HEK293 (cell line): ENCODE results near the gene ZNF546.

Source experiments
- BCL11A ChIP-seq: fragments of 450-650 bp; formaldehyde crosslinking; IDR thresholded peaks from 2 replicates; pipeline ENCODE4 v1.5.1; 2016; ENCODE audit warnings: low read depth, missing biosample characterization, missing genetic modification characterization
- BCL6B ChIP-seq: fragments of 450-650 bp; formaldehyde crosslinking; IDR thresholded peaks from 2 replicates; pipeline ENCODE4 v1.5.1; 2017; ENCODE audit warnings: missing biosample characterization, missing genetic modification characterization
- EGR2 ChIP-seq: fragments of 450-650 bp; formaldehyde crosslinking; IDR thresholded peaks from 2 replicates; pipeline ENCODE4 v1.5.1; 2016; ENCODE audit warnings: low read depth, missing biosample characterization, missing genetic modification characterization
- FEZF1 ChIP-seq: fragments of 450-650 bp; formaldehyde crosslinking; IDR thresholded peaks from 2 replicates; pipeline ENCODE4 v1.5.1; 2016; ENCODE audit warnings: missing biosample characterization, missing genetic modification characterization
- GLIS2 ChIP-seq: fragments of 450-650 bp; formaldehyde crosslinking; IDR thresholded peaks from 2 replicates; pipeline ENCODE4 v1.5.1; 2016; ENCODE audit warnings: missing biosample characterization, missing genetic modification characterization
- PRDM1 ChIP-seq: fragments of 450-650 bp; formaldehyde crosslinking; IDR thresholded peaks from 2 replicates; pipeline ENCODE4; 2016; ENCODE audit warnings: missing biosample characterization, missing genetic modification characterization
- SCRT2 ChIP-seq: fragments of 450-650 bp; formaldehyde crosslinking; IDR thresholded peaks from 2 replicates; pipeline ENCODE4 v1.5.1; 2016; ENCODE audit warnings: missing biosample characterization, missing genetic modification characterization
- TCF7L2 ChIP-seq: IDR thresholded peaks from 2 replicates; pipeline ENCODE4 v1.6.1; 2011; ENCODE audit warnings: low read depth, mild to moderate bottlenecking, inconsistent platforms, low read length, moderate library complexity, borderline replicate concordance
- YY2 ChIP-seq: fragments of 450-650 bp; formaldehyde crosslinking; IDR thresholded peaks from 2 replicates; pipeline ENCODE4 v1.5.1; 2016; ENCODE audit warnings: missing biosample characterization, missing genetic modification characterization
- ZFP3 ChIP-seq: fragments of 450-650 bp; formaldehyde crosslinking; IDR thresholded peaks from 2 replicates; pipeline ENCODE4 v1.5.1; 2016; ENCODE audit warnings: low read depth, missing biosample characterization, missing genetic modification characterization
- ZNF10 ChIP-seq: fragments of 450-650 bp; formaldehyde crosslinking; IDR thresholded peaks from 2 replicates; pipeline ENCODE4 v1.5.1; 2017; ENCODE audit warnings: missing biosample characterization, missing genetic modification characterization
- ZNF114 ChIP-seq: fragments of 450-650 bp; formaldehyde crosslinking; IDR thresholded peaks from 2 replicates; pipeline ENCODE4 v1.5.0; 2017; ENCODE audit warnings: missing biosample characterization, missing genetic modification characterization
- ZNF132 ChIP-seq: fragments of 450-650 bp; formaldehyde crosslinking; IDR thresholded peaks from 2 replicates; pipeline ENCODE4 v1.5.1; 2017; ENCODE audit warnings: missing biosample characterization, missing genetic modification characterization, borderline replicate concordance
- ZNF184 ChIP-seq: fragments of 450-650 bp; IDR thresholded peaks from 2 replicates; pipeline ENCODE4 v1.5.1; 2018; ENCODE audit warnings: missing biosample characterization, mild to moderate bottlenecking, missing genetic modification characterization
- ZNF2 ChIP-seq: fragments of 450-650 bp; formaldehyde crosslinking; IDR thresholded peaks from 2 replicates; pipeline ENCODE4 v1.5.1; 2016; ENCODE audit warnings: missing biosample characterization, missing genetic modification characterization
- ZNF335 ChIP-seq: fragments of 450-650 bp; formaldehyde crosslinking; conservative IDR thresholded peaks from 2 replicates; pipeline ENCODE4 v1.5.1; 2016; ENCODE audit warnings: missing biosample characterization, missing genetic modification characterization
- ZNF37A ChIP-seq: fragments of 450-650 bp; IDR thresholded peaks from 2 replicates; pipeline ENCODE4 v1.5.1; 2018; ENCODE audit warnings: missing biosample characterization, missing genetic modification characterization
- ZNF501 ChIP-seq: fragments of 450-650 bp; formaldehyde crosslinking; IDR thresholded peaks from 2 replicates; pipeline ENCODE4 v1.5.1; 2016; ENCODE audit warnings: missing biosample characterization, missing genetic modification characterization
- ZNF600 ChIP-seq: fragments of 450-650 bp; formaldehyde crosslinking; IDR thresholded peaks from 2 replicates; pipeline ENCODE4 v1.5.1; 2016; ENCODE audit warnings: missing biosample characterization, missing genetic modification characterization
- ZNF704 ChIP-seq: fragments of 450-650 bp; formaldehyde crosslinking; IDR thresholded peaks from 2 replicates; pipeline ENCODE4 v1.5.1; 2016; ENCODE audit warnings: missing biosample characterization, missing genetic modification characterization
- ZNF747 ChIP-seq: fragments of 450-650 bp; formaldehyde crosslinking; IDR thresholded peaks from 2 replicates; pipeline ENCODE4 v1.5.1; 2016; ENCODE audit warnings: missing biosample characterization, missing genetic modification characterization
- ZNF777 ChIP-seq: fragments of 450-650 bp; formaldehyde crosslinking; IDR thresholded peaks from 2 replicates; pipeline ENCODE4 v1.5.1; 2017; ENCODE audit warnings: missing biosample characterization, missing genetic modification characterization, borderline replicate concordance
- ZNF837 ChIP-seq: fragments of 450-650 bp; formaldehyde crosslinking; IDR thresholded peaks from 2 replicates; pipeline ENCODE4 v1.5.1; 2016; ENCODE audit warnings: missing biosample characterization, missing genetic modification characterization
- TF ChIP-seq, protein P1 (sequence below): fragments of 450-650 bp; formaldehyde crosslinking; IDR thresholded peaks from 2 replicates; pipeline ENCODE4 v1.5.0; 2017; ENCODE audit warnings: missing biosample characterization, missing genetic modification characterization, borderline replicate concordance
- TF ChIP-seq, protein P2 (sequence below): fragments of 450-650 bp; formaldehyde crosslinking; optimal IDR thresholded peaks from 2 replicates; pipeline ENCODE3; 2016; ENCODE audit warnings: missing biosample characterization, mild to moderate bottlenecking, missing genetic modification characterization
- TF ChIP-seq, protein P3 (sequence below): fragments of 450-650 bp; formaldehyde crosslinking; IDR thresholded peaks from 2 replicates; pipeline ENCODE4 v1.5.1; 2016; ENCODE audit warnings: missing biosample characterization, missing genetic modification characterization
- TF ChIP-seq, protein P4 (sequence below): fragments of 450-650 bp; formaldehyde crosslinking; IDR thresholded peaks from 2 replicates; pipeline ENCODE4 v1.5.1; 2016; ENCODE audit warnings: missing biosample characterization, missing genetic modification characterization
- TF ChIP-seq, protein P5 (sequence below): fragments of 450-650 bp; formaldehyde crosslinking; IDR thresholded peaks from 2 replicates; pipeline ENCODE4 v1.5.1; 2016; ENCODE audit warnings: missing biosample characterization, missing genetic modification characterization, borderline replicate concordance

The ZNF546 gene

DNA sequence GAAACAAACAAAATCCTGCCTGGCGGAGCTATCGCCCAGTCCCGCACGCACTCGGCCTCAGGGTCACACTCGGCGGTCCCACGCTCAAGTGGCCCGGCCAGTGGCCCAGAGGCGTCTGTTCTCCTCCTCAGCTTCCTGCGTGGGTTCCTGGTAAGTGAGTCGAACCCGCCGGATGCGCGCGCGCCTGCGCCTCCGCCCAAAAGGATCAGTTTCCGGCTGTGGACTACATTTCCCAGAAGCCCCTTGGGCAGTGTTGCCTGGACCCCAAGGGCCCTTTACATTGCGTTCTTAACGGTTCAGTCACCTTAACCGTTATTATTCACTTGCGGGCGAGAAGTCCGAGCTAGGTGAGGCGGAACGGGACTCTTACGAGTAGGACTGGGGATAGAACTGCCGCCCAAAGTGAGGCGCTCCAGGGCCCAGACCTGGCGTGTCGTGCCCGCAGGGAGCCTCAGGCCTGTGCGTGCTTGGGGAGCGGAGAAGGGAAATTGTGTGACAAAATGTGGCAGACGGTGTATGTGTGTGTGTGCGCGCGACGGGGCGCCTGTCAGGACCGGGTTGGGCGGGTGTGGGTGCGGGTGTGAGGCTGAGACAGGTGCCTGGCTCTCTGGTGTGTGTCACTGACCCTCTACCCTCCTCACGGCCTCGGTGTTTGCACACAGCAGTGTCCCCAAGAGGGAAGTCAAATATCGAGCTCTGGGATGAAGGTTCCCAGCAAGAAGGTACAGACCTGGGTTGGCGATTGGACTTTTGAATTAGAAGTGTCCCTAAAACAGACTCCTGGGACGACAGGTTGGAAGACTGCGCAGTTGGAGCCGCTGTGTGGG is at the start of gene ZNF546 (continued):
- no peak for TF ChIP-seq ZNF37A
- no peak for TF ChIP-seq ZNF132 (tag by site-specific recombination)
- TF ChIP-seq ZNF335 (tag by site-specific recombination), result peak; percentile 100
- TF ChIP-seq ZNF747 (tag by site-specific recombination), result no peak
- TF ChIP-seq, protein P1, sequence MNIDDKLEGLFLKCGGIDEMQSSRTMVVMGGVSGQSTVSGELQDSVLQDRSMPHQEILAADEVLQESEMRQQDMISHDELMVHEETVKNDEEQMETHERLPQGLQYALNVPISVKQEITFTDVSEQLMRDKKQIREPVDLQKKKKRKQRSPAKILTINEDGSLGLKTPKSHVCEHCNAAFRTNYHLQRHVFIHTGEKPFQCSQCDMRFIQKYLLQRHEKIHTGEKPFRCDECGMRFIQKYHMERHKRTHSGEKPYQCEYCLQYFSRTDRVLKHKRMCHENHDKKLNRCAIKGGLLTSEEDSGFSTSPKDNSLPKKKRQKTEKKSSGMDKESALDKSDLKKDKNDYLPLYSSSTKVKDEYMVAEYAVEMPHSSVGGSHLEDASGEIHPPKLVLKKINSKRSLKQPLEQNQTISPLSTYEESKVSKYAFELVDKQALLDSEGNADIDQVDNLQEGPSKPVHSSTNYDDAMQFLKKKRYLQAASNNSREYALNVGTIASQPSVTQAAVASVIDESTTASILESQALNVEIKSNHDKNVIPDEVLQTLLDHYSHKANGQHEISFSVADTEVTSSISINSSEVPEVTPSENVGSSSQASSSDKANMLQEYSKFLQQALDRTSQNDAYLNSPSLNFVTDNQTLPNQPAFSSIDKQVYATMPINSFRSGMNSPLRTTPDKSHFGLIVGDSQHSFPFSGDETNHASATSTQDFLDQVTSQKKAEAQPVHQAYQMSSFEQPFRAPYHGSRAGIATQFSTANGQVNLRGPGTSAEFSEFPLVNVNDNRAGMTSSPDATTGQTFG (tag by site-specific recombination), result peak; percentile 74; the same call in 1 of the 2 replicates
- TF ChIP-seq ZNF2, result peak; percentile 86
- peak; percentile 65 for TF ChIP-seq SCRT2 (tag by site-specific recombination)
- no peak for TF ChIP-seq ZNF184 (tag by site-specific recombination)
- 0 out of 2 replicates have a peak, but pooled peaks have one; percentile 15 for TF ChIP-seq FEZF1 (tag by site-specific recombination)
- TF ChIP-seq, protein P2, sequence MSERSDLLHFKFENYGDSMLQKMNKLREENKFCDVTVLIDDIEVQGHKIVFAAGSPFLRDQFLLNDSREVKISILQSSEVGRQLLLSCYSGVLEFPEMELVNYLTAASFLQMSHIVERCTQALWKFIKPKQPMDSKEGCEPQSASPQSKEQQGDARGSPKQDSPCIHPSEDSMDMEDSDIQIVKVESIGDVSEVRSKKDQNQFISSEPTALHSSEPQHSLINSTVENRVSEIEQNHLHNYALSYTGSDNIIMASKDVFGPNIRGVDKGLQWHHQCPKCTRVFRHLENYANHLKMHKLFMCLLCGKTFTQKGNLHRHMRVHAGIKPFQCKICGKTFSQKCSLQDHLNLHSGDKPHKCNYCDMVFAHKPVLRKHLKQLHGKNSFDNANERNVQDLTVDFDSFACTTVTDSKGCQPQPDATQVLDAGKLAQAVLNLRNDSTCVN (tag by site-specific recombination), result peak; percentile 93
- TF ChIP-seq, protein P3, sequence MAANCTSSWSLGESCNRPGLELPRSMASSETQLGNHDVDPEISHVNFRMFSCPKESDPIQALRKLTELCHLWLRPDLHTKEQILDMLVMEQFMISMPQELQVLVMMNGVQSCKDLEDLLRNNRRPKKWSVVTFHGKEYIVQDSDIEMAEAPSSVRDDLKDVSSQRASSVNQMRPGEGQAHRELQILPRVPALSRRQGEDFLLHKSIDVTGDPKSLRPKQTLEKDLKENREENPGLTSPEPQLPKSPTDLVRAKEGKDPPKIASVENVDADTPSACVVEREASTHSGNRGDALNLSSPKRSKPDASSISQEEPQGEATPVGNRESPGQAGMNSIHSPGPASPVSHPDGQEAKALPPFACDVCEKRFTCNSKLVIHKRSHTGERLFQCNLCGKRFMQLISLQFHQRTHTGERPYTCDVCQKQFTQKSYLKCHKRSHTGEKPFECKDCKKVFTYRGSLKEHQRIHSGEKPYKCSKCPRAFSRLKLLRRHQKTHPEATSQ, result 0 out of 2 replicates have a peak, but pooled peaks have one; percentile 22
- no peak for TF ChIP-seq ZNF10 (tag by site-specific recombination)
- TF ChIP-seq ZFP3 (tag by site-specific recombination), result no peak
- TF ChIP-seq PRDM1 (tag by site-specific recombination), result no peak
- TF ChIP-seq ZNF600 (tag by site-specific recombination), result peak; percentile 90
- TF ChIP-seq ZNF837, result 0 out of 2 replicates have a peak, but pooled peaks have one; percentile 64
- TF ChIP-seq, protein P4, sequence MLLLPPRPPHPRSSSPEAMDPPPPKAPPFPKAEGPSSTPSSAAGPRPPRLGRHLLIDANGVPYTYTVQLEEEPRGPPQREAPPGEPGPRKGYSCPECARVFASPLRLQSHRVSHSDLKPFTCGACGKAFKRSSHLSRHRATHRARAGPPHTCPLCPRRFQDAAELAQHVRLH (tag by site-specific recombination), result peak; percentile 46
- TF ChIP-seq YY2 (tag by site-specific recombination), result peak; percentile 76; the same call in 1 of the 2 replicates
- TF ChIP-seq TCF7L2, result no peak
- peak; percentile 94 for TF ChIP-seq EGR2 (tag by site-specific recombination)
- peak; percentile 97 for TF ChIP-seq ZNF501 (tag by site-specific recombination)
- peak; percentile 92 for TF ChIP-seq GLIS2 (tag by site-specific recombination)
- TF ChIP-seq, protein P5, sequence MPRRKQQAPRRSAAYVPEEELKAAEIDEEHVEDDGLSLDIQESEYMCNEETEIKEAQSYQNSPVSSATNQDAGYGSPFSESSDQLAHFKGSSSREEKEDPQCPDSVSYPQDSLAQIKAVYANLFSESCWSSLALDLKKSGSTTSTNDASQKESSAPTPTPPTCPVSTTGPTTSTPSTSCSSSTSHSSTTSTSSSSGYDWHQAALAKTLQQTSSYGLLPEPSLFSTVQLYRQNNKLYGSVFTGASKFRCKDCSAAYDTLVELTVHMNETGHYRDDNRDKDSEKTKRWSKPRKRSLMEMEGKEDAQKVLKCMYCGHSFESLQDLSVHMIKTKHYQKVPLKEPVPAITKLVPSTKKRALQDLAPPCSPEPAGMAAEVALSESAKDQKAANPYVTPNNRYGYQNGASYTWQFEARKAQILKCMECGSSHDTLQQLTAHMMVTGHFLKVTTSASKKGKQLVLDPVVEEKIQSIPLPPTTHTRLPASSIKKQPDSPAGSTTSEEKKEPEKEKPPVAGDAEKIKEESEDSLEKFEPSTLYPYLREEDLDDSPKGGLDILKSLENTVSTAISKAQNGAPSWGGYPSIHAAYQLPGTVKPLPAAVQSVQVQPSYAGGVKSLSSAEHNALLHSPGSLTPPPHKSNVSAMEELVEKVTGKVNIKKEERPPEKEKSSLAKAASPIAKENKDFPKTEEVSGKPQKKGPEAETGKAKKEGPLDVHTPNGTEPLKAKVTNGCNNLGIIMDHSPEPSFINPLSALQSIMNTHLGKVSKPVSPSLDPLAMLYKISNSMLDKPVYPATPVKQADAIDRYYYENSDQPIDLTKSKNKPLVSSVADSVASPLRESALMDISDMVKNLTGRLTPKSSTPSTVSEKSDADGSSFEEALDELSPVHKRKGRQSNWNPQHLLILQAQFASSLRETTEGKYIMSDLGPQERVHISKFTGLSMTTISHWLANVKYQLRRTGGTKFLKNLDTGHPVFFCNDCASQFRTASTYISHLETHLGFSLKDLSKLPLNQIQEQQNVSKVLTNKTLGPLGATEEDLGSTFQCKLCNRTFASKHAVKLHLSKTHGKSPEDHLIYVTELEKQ, result no peak
- peak; percentile 82; the same call in 1 of the 2 replicates for TF ChIP-seq ZNF777 (tag by site-specific recombination)
- TF ChIP-seq BCL11A (tag by site-specific recombination), result no peak
- peak; percentile 35; the same call in 1 of the 2 replicates for TF ChIP-seq BCL6B (tag by site-specific recombination)
- TF ChIP-seq ZNF704 (tag by site-specific recombination), result no peak
- TF ChIP-seq ZNF114 (tag by site-specific recombination), result no peak
